Parathyroid adenoma (tissue), 2 donors: ENCODE data around the gene CDK3.
"Not testable (repeated sequence)": the region's sequence is repeated elsewhere in the genome, so short reads cannot be mapped to it uniquely, and the experiment has no call there.

Source experiments
- H2AFZ ChIP-seq: fragments of 300-600 bp; sonication (generic); one replicate; pipeline ENCODE4 v1.7.0; 2017; ENCODE audit warnings: antibody characterized with exemption, mild to moderate bottlenecking
- H3K27ac ChIP-seq: fragments of 300-600 bp; sonication (generic); one replicate; pipeline ENCODE4 v1.7.0; 2017
- H3K27me3 ChIP-seq: fragments of 300-600 bp; sonication (generic); one replicate; pipeline ENCODE4 v1.7.0; 2017; ENCODE audit warnings: low read length; ENCODE audit not compliant: control insufficient read depth, insufficient read depth
- H3K36me3 ChIP-seq: fragments of 300-600 bp; sonication (generic); one replicate; pipeline ENCODE4 v1.7.0; 2017; ENCODE audit warnings: low read length; ENCODE audit not compliant: control insufficient read depth, insufficient read depth
- H3K4me1 ChIP-seq: fragments of 300-600 bp; sonication (generic); one replicate; pipeline ENCODE4 v1.7.0; 2017; ENCODE audit warnings: control low read depth
- H3K4me2 ChIP-seq: fragments of 300-600 bp; sonication (generic); one replicate; pipeline ENCODE4 v1.7.0; 2017; ENCODE audit warnings: low read length
- H3K4me3 ChIP-seq: fragments of 300-600 bp; sonication (generic); one replicate; pipeline ENCODE4 v1.7.0; 2017; ENCODE audit warnings: low read depth, low read length
- H3K79me2 ChIP-seq: fragments of 300-600 bp; sonication (generic); one replicate; pipeline ENCODE4 v1.7.0; 2017; ENCODE audit warnings: control low read depth
- H3K9ac ChIP-seq: fragments of 300-600 bp; sonication (generic); one replicate; pipeline ENCODE4 v1.7.0; 2017; ENCODE audit warnings: mild to moderate bottlenecking
- H3K9me3 ChIP-seq: fragments of 300-600 bp; sonication (generic); one replicate; pipeline ENCODE4 v1.7.0; 2017; ENCODE audit warnings: low read length; ENCODE audit not compliant: control insufficient read depth
- TF ChIP-seq, protein P1 (sequence below): fragments of 300-600 bp; sonication (generic); IDR thresholded peaks from one replicate; pipeline ENCODE4 v1.7.0; 2017; ENCODE audit warnings: antibody characterized with exemption, mild to moderate bottlenecking
- donor health status: primary hyperparathyroidism.

Gene CDK3

DNA sequence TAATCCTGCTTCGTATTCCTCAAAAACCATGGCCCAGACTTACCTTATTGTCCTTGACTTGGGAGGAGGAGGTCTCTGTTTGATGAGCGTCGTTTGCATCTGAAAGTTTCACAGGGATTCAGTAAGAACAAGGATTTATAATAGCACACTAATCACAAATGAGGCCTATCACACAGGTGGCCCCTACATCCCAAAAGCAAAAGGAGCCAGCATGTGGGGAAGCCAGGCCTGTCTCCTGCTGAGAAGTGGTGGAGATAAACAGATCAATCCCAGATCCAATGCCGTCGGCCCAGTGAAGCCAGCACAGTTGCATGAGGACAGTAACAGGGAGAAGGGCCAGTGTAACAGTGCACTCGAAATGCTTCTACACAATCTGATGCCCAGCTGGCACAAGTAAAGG is 39.7 kb downstream of the CDK3 start:
- H3K9me3 ChIP-seq, result no peaks in the 10 kb centered on the region
- no peak overlapping the region for H3K27ac ChIP-seq
- H3K4me1 ChIP-seq, result peaks cover 12% of the 10 kb centered on the region
- no peaks in the 10 kb centered on the region for H3K79me2 ChIP-seq
- H3K4me2 ChIP-seq, result no peak overlapping the region
- H2AFZ ChIP-seq, result no peak overlapping the region
- H3K36me3 ChIP-seq, result no peaks in the 10 kb centered on the region
- TF ChIP-seq, protein P1, sequence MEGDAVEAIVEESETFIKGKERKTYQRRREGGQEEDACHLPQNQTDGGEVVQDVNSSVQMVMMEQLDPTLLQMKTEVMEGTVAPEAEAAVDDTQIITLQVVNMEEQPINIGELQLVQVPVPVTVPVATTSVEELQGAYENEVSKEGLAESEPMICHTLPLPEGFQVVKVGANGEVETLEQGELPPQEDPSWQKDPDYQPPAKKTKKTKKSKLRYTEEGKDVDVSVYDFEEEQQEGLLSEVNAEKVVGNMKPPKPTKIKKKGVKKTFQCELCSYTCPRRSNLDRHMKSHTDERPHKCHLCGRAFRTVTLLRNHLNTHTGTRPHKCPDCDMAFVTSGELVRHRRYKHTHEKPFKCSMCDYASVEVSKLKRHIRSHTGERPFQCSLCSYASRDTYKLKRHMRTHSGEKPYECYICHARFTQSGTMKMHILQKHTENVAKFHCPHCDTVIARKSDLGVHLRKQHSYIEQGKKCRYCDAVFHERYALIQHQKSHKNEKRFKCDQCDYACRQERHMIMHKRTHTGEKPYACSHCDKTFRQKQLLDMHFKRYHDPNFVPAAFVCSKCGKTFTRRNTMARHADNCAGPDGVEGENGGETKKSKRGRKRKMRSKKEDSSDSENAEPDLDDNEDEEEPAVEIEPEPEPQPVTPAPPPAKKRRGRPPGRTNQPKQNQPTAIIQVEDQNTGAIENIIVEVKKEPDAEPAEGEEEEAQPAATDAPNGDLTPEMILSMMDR, result no peak
- no peak overlapping the region for H3K4me3 ChIP-seq
- H3K27me3 ChIP-seq, result no peaks in the 10 kb centered on the region
- H3K9ac ChIP-seq, result no peak overlapping the region

DNA sequence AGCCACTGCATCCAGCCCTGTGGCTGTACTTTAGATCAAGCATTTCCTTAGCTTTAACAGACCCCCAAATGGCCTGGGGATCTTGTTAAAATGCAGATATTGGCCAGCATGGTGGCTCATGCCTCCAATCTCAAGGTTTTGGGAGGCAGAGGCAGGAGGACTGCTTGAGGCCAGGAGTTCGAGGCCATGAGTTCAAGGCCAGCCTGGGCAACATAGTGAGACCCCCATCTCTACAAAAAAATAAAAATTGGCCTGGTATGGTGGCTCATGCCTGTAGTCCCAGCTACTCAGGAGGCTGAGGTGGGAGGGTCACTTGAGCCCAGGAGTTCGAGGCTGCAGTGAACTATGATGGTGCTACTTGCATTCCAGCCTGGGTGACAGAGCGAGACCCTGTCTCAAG is 42.2 kb downstream of the CDK3 start:
- H3K9me3 ChIP-seq, H3K4me2 ChIP-seq, H3K79me2 ChIP-seq, H3K36me3 ChIP-seq, H3K27ac ChIP-seq, H3K9ac ChIP-seq, H2AFZ ChIP-seq, H3K27me3 ChIP-seq, H3K4me3 ChIP-seq: not testable (repeated sequence)
- H3K4me1 ChIP-seq, result peaks cover 29% of the 10 kb centered on the region

DNA sequence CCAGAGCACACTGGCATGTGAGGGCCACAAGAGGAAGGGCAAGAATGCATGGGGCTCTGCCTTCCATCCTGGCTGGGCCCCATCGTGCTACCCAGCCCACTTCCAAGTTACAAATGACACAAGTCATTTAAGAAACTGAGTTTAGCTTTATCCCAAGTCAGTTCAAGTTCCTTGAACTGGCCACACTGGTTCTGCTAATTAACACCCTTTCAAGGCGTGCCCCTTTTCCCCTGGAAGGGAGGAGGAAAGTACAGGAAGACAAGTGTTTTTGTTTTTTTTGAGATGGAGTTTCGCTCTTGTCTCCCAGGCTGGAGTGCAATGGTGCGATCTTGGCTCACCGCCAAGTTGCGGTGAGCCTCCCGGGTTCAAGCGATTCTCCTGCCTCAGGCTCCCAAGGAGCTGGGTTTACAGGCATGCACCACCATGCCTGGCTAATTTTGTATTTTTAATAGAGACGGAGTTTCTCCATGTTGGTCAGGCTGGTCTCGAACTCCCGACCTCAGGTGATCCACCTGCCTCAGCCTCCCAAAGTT is 43.9 kb downstream of the CDK3 start:
- not testable (repeated sequence) for H3K4me3 ChIP-seq, H3K79me2 ChIP-seq, H3K36me3 ChIP-seq, H3K27me3 ChIP-seq, H3K9ac ChIP-seq, H2AFZ ChIP-seq, H3K4me2 ChIP-seq, H3K9me3 ChIP-seq
- Histone ChIP-seq H3K4me1 (peaks cover 29% of the 10 kb centered on the region), H3K27ac (peak overlapping the region; percentile 89)

DNA sequence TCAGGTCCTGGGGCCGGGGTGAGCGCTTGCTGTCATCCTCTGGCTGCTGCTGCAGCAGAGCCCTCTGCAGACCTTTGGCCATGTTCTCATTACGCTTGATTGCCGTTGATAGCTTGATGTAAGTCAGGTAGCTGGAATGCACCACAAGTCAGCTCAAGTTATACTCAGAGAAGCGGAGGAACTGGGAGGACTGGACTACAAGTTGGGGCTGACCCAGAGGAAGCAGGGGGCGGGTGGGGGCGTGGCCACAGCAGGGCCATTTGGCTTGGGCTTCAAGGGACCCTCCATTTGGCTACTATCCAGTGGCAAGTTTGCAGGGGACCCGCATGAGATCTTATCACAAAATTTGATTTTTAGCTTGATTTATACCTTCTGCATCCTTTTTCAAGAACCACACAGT is 45.4 kb downstream of the CDK3 start:
- Histone ChIP-seq H3K36me3 (no peaks in the 10 kb centered on the region), H3K4me3 (no peak overlapping the region), H3K4me2 (peak overlapping the region; percentile 44), H3K79me2 (no peaks in the 10 kb centered on the region), H3K9me3 (no peaks in the 10 kb centered on the region), H2AFZ (no peak overlapping the region), H3K27ac (peak overlapping the region; percentile 89), H3K27me3 (no peaks in the 10 kb centered on the region), H3K4me1 (peaks cover 33% of the 10 kb centered on the region), H3K9ac (no peak overlapping the region)
- TF ChIP-seq, protein P1, result no peak

DNA sequence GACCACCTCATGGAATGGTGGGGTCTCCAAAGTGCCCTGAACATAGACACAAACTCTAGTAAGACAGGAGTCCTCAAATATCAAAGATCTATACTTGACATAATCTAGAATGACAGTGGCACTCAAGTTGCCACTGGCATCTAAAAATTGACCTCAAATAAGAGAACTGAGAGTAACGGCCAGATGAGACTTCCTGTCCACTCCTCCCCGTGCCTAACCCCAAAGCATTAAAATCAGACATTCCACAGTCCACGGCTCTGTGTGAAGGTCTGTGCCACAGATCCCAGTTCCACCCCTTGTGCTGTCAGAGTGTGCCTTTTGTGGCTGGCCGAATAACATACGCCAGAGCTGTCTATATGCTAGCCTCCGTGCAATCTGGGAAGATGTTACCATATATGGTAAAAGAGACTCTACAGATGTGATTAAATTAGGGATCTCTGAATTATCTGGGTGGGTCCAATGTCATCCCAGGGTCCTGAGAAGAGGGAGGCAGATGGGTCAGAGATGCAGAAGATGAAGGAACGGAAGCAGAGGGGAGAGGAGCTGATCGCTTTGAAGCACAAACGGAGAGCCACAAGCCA is 47.5 kb downstream of the CDK3 start:
- Histone ChIP-seq H3K4me3 (no peak overlapping the region), H3K36me3 (no peaks in the 10 kb centered on the region), H3K9me3 (no peaks in the 10 kb centered on the region), H3K9ac (no peak overlapping the region), H3K27me3 (no peaks in the 10 kb centered on the region), H3K4me1 (peaks cover 34% of the 10 kb centered on the region), H3K27ac (no peak overlapping the region), H3K79me2 (no peaks in the 10 kb centered on the region), H3K4me2 (no peak overlapping the region), H2AFZ (no peak overlapping the region)
- TF ChIP-seq, protein P1, result no peak

DNA sequence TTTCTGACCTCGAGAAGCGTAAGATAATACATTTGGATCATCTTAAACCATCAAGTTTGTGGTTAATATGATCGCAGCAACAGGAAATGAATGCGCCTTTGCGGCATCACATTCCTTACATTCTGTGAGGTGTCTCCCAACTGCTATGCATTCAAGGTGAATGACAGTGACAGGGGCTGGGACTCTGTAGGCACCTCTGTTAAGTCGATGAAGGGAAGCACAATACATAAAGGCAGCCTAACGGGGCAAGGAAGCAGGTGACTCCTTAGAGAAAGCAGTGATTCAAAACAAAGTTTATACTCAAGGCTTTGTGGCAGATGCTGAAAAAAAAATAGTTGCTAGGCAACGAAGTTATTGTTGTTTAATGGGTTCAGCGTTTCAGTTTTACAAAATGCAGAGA is 48.1 kb downstream of the CDK3 start:
- Histone ChIP-seq H3K9me3 (no peaks in the 10 kb centered on the region), H3K27me3 (no peaks in the 10 kb centered on the region), H2AFZ (no peak overlapping the region), H3K27ac (no peak overlapping the region), H3K4me3 (no peak overlapping the region), H3K4me2 (no peak overlapping the region), H3K9ac (no peak overlapping the region), H3K36me3 (no peaks in the 10 kb centered on the region), H3K79me2 (no peaks in the 10 kb centered on the region), H3K4me1 (peaks cover 34% of the 10 kb centered on the region)
- TF ChIP-seq, protein P1, result no peak
